ENCODE measurements around the gene SH3PXD2B.

DNA sequence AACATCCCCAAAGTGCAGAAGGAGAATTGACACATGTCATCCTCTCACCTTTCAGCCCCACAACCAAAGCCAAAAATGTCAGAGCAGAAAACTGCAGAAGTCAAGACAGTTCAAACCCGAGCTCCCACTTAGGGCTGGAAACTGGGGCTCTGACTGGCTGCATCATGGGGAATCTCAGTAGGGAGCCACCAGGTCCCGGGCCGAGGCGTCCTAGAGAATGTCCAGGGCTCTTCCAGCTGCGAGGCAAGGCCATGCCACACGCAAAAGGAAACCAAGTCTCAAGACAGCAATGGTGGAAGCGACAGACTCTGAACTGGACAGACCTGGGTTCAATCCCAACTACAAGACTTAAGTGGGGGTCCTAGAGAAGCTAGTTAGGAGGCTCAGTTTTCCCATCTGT lies 13.8 kb downstream of the SH3PXD2B start:
- TF ChIP-seq, protein P1, sequence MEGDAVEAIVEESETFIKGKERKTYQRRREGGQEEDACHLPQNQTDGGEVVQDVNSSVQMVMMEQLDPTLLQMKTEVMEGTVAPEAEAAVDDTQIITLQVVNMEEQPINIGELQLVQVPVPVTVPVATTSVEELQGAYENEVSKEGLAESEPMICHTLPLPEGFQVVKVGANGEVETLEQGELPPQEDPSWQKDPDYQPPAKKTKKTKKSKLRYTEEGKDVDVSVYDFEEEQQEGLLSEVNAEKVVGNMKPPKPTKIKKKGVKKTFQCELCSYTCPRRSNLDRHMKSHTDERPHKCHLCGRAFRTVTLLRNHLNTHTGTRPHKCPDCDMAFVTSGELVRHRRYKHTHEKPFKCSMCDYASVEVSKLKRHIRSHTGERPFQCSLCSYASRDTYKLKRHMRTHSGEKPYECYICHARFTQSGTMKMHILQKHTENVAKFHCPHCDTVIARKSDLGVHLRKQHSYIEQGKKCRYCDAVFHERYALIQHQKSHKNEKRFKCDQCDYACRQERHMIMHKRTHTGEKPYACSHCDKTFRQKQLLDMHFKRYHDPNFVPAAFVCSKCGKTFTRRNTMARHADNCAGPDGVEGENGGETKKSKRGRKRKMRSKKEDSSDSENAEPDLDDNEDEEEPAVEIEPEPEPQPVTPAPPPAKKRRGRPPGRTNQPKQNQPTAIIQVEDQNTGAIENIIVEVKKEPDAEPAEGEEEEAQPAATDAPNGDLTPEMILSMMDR (conservative IDR thresholded peaks at IDR 0.05; ENCODE audit: low read length) = no peak
- TF ChIP-seq EZH2phosphoT487 (IDR thresholded peaks at IDR 0.05; ENCODE audit: borderline replicate concordance, low read depth, low read length) = no peak
